ENCODE data around the gene FIBCD1.

Gene FIBCD1

DNA sequence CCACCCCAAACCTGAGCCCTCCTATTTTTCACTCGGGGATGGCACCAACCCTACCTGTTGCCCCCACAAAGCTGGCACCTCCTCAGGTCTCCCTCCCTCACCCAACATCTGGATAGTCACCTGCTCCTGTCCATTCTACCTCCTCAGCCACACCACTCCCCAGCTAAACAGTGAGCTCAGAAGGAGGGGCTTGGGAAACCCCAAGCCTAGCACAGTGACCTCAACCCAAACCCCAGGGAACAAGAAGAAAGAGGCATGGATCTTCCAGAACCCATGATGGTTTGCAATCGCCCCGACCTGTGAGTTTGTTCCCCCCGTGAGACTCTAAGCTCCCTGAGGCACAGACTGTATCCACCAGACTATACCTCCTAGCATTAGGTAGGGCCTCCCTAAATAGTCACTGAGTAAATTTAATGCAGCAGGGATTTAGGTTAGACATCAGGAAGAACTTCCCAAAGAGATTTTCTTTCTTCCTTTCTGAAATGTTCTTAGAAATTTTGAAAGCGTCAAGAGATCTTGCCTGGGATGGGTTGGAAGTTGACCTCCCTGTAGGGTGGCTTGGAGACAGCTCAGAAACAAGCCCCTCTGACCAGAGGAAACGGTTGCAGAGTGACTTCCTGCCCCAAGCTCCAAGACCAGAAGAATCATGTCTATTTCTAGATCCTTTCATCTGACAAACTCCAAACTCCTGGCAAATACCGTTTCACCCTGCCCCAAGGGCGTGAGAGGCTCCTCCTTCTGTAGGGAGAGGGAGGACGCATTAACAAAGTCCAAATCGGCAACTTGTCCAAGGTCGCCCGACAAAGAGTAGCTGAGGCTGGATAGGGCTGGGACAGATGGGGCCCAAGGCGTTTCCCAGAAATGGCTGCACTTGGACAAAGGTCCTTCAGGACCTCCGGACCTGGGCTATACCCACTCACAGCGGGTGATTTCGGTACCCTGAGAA lies 4.1 kb downstream of the FIBCD1 start:
- TF ChIP-seq, protein P1, sequence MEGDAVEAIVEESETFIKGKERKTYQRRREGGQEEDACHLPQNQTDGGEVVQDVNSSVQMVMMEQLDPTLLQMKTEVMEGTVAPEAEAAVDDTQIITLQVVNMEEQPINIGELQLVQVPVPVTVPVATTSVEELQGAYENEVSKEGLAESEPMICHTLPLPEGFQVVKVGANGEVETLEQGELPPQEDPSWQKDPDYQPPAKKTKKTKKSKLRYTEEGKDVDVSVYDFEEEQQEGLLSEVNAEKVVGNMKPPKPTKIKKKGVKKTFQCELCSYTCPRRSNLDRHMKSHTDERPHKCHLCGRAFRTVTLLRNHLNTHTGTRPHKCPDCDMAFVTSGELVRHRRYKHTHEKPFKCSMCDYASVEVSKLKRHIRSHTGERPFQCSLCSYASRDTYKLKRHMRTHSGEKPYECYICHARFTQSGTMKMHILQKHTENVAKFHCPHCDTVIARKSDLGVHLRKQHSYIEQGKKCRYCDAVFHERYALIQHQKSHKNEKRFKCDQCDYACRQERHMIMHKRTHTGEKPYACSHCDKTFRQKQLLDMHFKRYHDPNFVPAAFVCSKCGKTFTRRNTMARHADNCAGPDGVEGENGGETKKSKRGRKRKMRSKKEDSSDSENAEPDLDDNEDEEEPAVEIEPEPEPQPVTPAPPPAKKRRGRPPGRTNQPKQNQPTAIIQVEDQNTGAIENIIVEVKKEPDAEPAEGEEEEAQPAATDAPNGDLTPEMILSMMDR (IDR thresholded peaks at IDR 0.05; ENCODE audit: low read depth, low read length): no peak
- DNase-seq (ENCODE audit: extremely low read depth, low read depth): no peak

DNA sequence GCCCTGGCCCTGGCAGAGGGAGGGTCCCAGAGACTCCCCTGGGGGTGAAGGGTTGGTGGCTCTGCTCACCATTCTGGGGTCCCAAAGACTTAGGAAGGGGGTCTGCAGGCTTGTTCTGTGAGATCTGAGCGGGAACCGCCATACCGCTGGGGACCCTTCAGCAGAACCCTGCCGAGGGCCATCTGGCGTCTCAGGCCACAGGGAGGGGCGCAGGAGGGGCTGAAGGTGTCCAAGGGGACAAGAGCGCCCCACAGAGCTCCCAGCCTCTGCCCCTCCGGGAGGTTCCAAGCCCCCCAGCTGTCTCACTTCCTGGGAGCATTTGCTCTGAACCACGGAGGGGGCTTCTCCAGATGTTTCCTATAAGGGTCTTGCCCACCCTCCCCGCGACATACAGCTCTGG lies 4.8 kb downstream of the FIBCD1 start:
- TF ChIP-seq, protein P1 (IDR thresholded peaks at IDR 0.05; ENCODE audit: low read depth, low read length): no peak
- DNase-seq (ENCODE audit: extremely low read depth, low read depth): no peak

DNA sequence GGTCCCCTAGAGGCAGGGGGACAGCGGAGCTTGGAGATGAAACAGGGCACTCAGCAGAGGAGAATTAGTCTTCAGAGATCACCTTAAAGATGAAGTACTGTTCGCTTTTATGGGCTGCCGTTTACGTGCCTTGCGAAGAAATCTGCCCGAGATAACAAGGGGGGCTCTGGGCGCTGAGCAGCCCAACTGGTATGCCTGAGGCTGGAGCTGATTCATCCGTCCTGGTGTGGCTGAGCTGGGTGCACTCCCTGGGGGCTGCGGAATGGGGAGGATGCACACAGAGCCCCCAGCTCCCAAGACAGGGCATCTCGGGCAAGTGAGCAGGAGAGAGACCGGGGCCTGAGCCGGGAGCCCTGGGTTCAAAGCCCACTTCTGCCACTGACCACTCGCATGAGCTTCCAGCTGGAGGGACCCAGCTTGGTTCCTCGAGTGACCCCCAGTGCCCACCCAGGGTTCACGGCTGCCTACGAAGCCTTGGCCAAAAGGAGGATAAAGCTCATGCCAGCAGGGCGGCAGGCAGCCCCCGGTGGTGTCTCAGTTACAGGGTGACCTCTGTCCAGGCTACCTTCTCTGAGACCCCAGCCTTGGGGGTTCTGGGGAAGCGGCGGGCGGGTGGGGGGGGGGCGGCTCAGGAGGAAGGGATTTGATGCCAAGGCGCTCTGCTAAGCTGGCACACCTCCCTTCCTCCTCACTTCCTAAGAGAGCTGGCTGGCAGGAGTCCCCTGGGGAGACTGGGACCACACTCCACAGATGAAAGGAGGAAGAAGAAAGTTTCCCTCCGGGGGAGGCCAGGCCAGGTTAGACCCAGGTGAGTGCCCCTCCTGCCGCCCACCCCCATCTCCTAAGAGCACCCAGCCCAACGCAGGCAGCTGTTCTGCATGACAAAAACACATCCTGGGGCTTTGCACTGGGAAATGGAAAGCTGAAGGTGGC lies 5.7 kb downstream of the FIBCD1 start:
- no peak for DNase-seq (ENCODE audit: extremely low read depth, low read depth)

DNA sequence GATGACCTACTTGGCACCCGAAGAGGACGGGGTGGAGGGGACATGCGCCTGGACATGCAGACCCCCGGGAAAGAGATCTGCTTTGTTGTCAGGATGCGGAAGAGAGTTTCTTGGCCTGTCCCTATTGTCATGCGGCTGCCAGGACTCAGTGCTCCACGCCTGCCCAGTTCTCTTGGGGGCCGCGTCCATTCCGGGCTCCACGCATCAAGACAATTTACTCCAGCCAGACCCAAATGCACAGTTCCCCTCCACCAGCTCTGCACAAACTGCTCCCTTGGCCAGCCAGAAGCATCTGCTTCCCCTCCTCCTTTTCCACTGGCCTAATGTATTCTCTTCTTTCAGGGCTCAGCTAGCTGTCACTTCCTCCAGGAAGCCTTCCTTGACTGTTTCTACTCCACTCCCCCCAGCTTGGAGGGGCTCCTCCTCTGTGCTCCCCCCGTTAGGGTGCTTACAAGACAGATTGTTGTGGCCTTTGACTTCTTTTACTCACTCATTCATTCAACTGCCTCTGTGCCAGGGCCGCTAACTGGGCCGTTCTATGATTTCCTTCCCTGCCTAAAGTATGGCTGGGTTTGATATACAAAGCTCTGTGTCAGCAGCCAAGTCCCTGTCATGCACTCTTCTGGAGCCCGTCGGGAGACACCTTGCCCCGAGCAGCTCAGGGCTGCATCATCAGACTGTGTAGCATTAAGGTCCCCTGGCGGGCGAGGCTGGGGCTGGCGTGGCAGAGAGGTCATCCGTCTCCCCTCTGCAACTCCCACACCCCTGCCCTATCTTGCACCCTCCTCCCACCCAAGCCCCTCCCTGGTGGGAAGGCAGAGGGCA lies 6.6 kb downstream of the FIBCD1 start:
- DNase-seq (ENCODE audit: extremely low read depth, low read depth): no peak
- TF ChIP-seq, protein P1 (IDR thresholded peaks at IDR 0.05; ENCODE audit: low read depth, low read length): no peak

More for the DNA sequence above, 5.7 kb downstream of the FIBCD1 start:
- TF ChIP-seq, protein P1 (IDR thresholded peaks at IDR 0.05; ENCODE audit: low read depth, low read length): no peak

DNA sequence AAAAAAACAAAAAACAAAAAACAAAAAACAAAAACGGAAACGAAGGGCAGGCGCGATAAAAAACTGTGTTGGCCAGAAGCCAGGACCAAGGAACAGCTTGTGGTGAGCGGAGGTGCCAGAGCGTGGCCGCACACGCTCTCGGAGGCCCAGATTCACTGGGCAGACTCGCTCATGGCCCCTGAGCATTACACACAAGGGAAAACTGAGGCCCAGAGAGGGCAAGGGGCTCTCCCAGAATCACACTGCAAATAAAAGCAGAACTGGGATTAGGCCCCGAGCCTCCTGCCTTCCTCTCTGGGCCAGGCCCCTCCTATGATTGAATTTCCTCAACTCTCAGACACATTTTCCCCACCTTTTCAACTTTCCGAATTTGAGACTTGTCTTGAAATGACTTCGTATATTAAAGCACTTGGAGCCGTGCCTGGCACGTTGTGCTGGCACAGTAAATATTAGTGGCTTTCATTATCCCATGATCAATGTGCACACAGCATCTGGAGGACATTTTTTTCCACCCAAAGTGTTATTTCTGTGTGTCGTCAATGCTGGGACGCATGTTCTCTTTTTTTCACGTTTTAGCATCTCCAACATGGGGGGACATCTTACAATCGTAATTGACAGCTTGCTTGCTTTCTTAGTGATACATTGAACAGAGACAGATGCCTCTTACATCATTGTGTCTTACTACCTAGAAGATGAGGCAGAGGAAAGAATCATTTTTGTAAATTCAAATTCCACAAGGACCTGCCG lies 7.4 kb downstream of the FIBCD1 start:
- TF ChIP-seq, protein P1 (IDR thresholded peaks at IDR 0.05; ENCODE audit: low read depth, low read length): no peak
- DNase-seq (ENCODE audit: extremely low read depth, low read depth): no peak

DNA sequence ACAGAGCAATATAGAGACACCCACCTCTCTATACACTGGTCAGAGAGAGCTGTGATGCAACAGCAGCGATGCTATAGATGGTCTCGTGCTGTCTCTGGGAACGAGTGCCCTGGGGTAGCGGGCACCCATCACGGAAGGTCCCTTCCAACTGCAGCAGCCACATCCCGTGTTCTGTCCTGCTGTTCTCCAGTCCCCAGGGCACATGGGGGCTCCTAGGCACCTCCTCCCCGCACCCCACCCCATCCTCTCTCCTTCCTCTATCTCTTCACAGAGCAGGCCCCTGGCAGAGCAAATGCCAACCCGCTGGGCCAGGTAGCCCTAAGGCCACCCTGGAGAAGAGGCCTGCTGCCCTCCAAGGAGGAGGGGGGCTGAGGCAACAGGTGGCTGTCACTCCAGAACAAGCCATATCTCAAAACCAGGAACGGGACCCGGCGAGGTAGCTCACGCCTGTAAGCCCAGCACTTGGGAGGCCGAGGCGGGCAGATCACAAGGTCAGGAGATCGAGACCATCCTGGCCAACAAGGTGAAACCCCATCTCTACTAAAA lies 8.2 kb downstream of the FIBCD1 start:
- DNase-seq (ENCODE audit: extremely low read depth, low read depth): no peak
- TF ChIP-seq, protein P1 (IDR thresholded peaks at IDR 0.05; ENCODE audit: low read depth, low read length): no peak
